Muscle layer of duodenum (tissue), 2 donors: ENCODE measurements around the gene ARHGAP8.

Experiments
- H3K27ac ChIP-seq: one replicate; pipeline ENCODE4 v1.7.0; 2013; ENCODE audit warnings: mild to moderate bottlenecking, low read length
- H3K27me3 ChIP-seq: one replicate; pipeline ENCODE4 v1.7.0; 2013; ENCODE audit warnings: low read depth, mild to moderate bottlenecking, control low read depth, low read length
- H3K36me3 ChIP-seq, 2 donors: one replicate each; pipeline ENCODE4 v1.7.0; 2013; ENCODE audit warnings: low read length in 2 of 2, control low read depth in 1 of 2, mild to moderate bottlenecking in 1 of 2; ENCODE audit not compliant: insufficient read depth in 2 of 2, control insufficient read depth in 1 of 2
- H3K4me1 ChIP-seq, 2 donors: one replicate each; pipeline ENCODE4 v1.7.0; 2013; ENCODE audit warnings: low read length in 2 of 2, mild to moderate bottlenecking in 2 of 2, control low read depth in 1 of 2, moderate library complexity in 1 of 2; ENCODE audit not compliant: insufficient read depth in 2 of 2, control insufficient read depth in 1 of 2
- H3K4me3 ChIP-seq, 2 donors: one replicate each; pipeline ENCODE4 v1.7.0; 2013; ENCODE audit warnings: low read length in 2 of 2, low read depth in 1 of 2, mild to moderate bottlenecking in 1 of 2
- H3K9me3 ChIP-seq, 2 donors: one replicate each; pipeline ENCODE4 v1.7.0; 2013; ENCODE audit warnings: low read length in 2 of 2, control low read depth in 1 of 2, mild to moderate bottlenecking in 1 of 2; ENCODE audit not compliant: control insufficient read depth in 1 of 2
- donor health status: healthy.

The ARHGAP8 gene

GRCh38 chr22:44780876-44781449 is 28.6 kb downstream of the ARHGAP8 start:
- Histone ChIP-seq H3K27me3 (no peaks in the 10 kb centered on the region), H3K4me1 (no peaks in the 10 kb centered on the region)

GRCh38 chr22:44782363-44782963 is 30.1 kb downstream of the ARHGAP8 start:
- Histone ChIP-seq H3K27ac (no peak overlapping the region), H3K27me3 (no peaks in the 10 kb centered on the region), H3K36me3 (no peaks in the 10 kb centered on the region), H3K4me3 (no peak overlapping the region), H3K9me3 (no peaks in the 10 kb centered on the region), H3K4me1 (no peaks in the 10 kb centered on the region)

More at GRCh38 chr22:44780876-44781449, 28.6 kb downstream of the ARHGAP8 start:
- Histone ChIP-seq H3K27ac (no peak overlapping the region), H3K4me3 (no peak overlapping the region), H3K36me3 (no peaks in the 10 kb centered on the region), H3K9me3 (no peaks in the 10 kb centered on the region)

- no peaks in the 10 kb centered on the region for H3K27me3 ChIP-seq
- H3K36me3 ChIP-seq = no peaks in the 10 kb centered on the region
Observed at GRCh38 chr22:44783091-44783490, 30.7 kb downstream of the ARHGAP8 start.

GRCh38 chr22:44783581-44783980 is 31.2 kb downstream of the ARHGAP8 start:
- Histone ChIP-seq H3K4me1 (no peaks in the 10 kb centered on the region), H3K4me3 (no peak overlapping the region), H3K36me3 (no peaks in the 10 kb centered on the region), H3K9me3 (no peaks in the 10 kb centered on the region), H3K27me3 (no peaks in the 10 kb centered on the region), H3K27ac (no peak overlapping the region)

More at GRCh38 chr22:44783091-44783490, 30.7 kb downstream of the ARHGAP8 start:
- Histone ChIP-seq H3K4me1 (no peaks in the 10 kb centered on the region), H3K4me3 (no peak overlapping the region), H3K27ac (no peak overlapping the region), H3K9me3 (no peaks in the 10 kb centered on the region)

- H3K27ac ChIP-seq = no peak overlapping the region
- no peaks in the 10 kb centered on the region for H3K9me3 ChIP-seq
- no peaks in the 10 kb centered on the region for H3K36me3 ChIP-seq
- no peaks in the 10 kb centered on the region for H3K27me3 ChIP-seq
- no peaks in the 10 kb centered on the region for H3K4me1 ChIP-seq
- H3K4me3 ChIP-seq = no peak overlapping the region
Observed at GRCh38 chr22:44786136-44786535, 33.8 kb downstream of the ARHGAP8 start.

- Histone ChIP-seq H3K36me3 (no peaks in the 10 kb centered on the region), H3K4me3 (no peak overlapping the region), H3K27ac (no peak overlapping the region), H3K4me1 (no peaks in the 10 kb centered on the region), H3K9me3 (no peaks in the 10 kb centered on the region), H3K27me3 (no peaks in the 10 kb centered on the region)
Observed at GRCh38 chr22:44786610-44787009, 34.2 kb downstream of the ARHGAP8 start.

- H3K36me3 ChIP-seq = no peaks in the 10 kb centered on the region
- no peaks in the 10 kb centered on the region for H3K9me3 ChIP-seq
- no peaks in the 10 kb centered on the region for H3K27me3 ChIP-seq
- H3K27ac ChIP-seq = no peak overlapping the region
- H3K4me3 ChIP-seq = no peak overlapping the region
- H3K4me1 ChIP-seq = no peaks in the 10 kb centered on the region
Observed at GRCh38 chr22:44787832-44788231, 35.5 kb downstream of the ARHGAP8 start.

- H3K27ac ChIP-seq = no peak overlapping the region
- H3K4me3 ChIP-seq = no peak overlapping the region
- H3K9me3 ChIP-seq = no peaks in the 10 kb centered on the region
- H3K27me3 ChIP-seq = no peaks in the 10 kb centered on the region
- no peaks in the 10 kb centered on the region for H3K4me1 ChIP-seq
- H3K36me3 ChIP-seq = no peaks in the 10 kb centered on the region
Observed at GRCh38 chr22:44793106-44793505, 40.7 kb downstream of the ARHGAP8 start.

- H3K27me3 ChIP-seq = no peaks in the 10 kb centered on the region
- no peaks in the 10 kb centered on the region for H3K4me1 ChIP-seq
- no peak overlapping the region for H3K27ac ChIP-seq
- H3K36me3 ChIP-seq = no peaks in the 10 kb centered on the region
- no peaks in the 10 kb centered on the region for H3K9me3 ChIP-seq
- no peak overlapping the region for H3K4me3 ChIP-seq
Observed at GRCh38 chr22:44793506-44794172, 41.3 kb downstream of the ARHGAP8 start.

- H3K4me3 ChIP-seq = no peak overlapping the region
- no peaks in the 10 kb centered on the region for H3K9me3 ChIP-seq
- no peak overlapping the region for H3K27ac ChIP-seq
- no peaks in the 10 kb centered on the region for H3K36me3 ChIP-seq
- H3K4me1 ChIP-seq = no peaks in the 10 kb centered on the region
- no peaks in the 10 kb centered on the region for H3K27me3 ChIP-seq
Observed at GRCh38 chr22:44795701-44796630, 43.6 kb downstream of the ARHGAP8 start.

- Histone ChIP-seq H3K36me3 (no peaks in the 10 kb centered on the region), H3K9me3 (no peaks in the 10 kb centered on the region), H3K27ac (no peak overlapping the region), H3K4me3 (no peak overlapping the region), H3K27me3 (no peaks in the 10 kb centered on the region), H3K4me1 (no peaks in the 10 kb centered on the region)
Observed at GRCh38 chr22:44797181-44797725, 44.9 kb downstream of the ARHGAP8 start.
